Astrocyte of the spinal cord (primary cell): ENCODE measurements around the gene NCOA1.

Experiments
- DNase-seq: peaks from one replicate; pipeline ENCODE4 v3.0.0; 2011; ENCODE audit warnings: low read depth, low spot score
- H3K4me3 ChIP-seq: 2 replicates; pipeline ENCODE4 v1.5.1; 2011; ENCODE audit warnings: low read depth, mild to moderate bottlenecking, low read length, moderate library complexity
- in situ Hi-C: cut with HindIII; loops from 2 replicates; pipeline ENCODE4 v1.10.0; 2017; ENCODE audit warnings: low sequenced_read_pairs
- TF ChIP-seq, protein P1 (sequence below): IDR thresholded peaks from 2 replicates; pipeline ENCODE4 v1.5.1; 2012; ENCODE audit warnings: low read depth, mild to moderate bottlenecking, low read length, inconsistent platforms

NCOA1 gene

DNA sequence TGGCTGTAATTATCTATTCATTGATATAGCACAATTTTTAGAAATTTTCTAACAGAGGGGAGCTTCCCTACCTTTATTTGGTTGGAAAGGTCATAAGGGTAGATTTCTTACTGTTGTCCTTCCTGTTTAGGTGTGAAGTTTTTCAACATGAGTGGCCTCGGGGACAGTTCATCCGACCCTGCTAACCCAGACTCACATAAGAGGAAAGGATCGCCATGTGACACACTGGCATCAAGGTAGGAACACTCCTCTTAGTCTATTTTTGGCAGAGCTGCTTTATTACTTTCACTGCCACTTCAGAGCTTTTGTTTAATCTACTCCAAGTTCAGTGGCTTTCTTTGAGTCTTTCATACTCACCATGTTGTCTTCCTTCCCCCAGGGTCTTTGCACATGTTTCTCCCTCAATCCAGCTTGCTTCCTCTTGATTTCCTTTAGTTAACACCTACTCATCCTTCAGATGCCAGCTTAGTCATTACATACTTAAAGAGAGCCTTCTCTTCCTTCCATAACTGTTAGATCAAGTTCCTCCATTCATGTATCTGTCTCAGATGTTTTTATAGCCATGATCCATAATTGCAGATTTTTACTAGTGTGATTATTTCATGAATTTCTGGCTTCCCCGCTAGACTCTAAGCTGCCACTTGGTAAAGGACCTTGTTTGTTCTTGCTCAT, 167.6 kb downstream of the NCOA1 start:
- in situ Hi-C loops = no loop called here
- TF ChIP-seq, protein P1, sequence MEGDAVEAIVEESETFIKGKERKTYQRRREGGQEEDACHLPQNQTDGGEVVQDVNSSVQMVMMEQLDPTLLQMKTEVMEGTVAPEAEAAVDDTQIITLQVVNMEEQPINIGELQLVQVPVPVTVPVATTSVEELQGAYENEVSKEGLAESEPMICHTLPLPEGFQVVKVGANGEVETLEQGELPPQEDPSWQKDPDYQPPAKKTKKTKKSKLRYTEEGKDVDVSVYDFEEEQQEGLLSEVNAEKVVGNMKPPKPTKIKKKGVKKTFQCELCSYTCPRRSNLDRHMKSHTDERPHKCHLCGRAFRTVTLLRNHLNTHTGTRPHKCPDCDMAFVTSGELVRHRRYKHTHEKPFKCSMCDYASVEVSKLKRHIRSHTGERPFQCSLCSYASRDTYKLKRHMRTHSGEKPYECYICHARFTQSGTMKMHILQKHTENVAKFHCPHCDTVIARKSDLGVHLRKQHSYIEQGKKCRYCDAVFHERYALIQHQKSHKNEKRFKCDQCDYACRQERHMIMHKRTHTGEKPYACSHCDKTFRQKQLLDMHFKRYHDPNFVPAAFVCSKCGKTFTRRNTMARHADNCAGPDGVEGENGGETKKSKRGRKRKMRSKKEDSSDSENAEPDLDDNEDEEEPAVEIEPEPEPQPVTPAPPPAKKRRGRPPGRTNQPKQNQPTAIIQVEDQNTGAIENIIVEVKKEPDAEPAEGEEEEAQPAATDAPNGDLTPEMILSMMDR = no peak
- no peak for DNase-seq
- H3K4me3 ChIP-seq = no peak overlapping the region

DNA sequence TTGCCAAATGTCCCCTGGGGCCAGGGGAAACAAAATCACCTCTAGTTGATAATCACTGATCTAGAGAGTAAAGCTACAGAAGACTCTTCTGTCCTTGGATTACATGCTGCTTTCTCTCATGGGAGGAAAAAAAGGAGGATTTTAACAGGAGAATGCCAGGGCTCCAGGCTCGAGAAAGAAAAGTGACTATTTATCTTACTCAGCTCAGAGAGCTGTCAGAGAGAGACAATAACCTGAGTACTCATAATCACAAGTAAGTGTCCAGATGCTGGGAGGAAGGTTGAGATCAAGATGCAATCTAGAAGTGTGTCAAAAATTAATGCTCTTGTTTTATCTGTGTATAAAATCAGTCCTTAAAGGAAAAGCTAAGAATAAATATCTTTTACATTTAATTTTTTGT, 168.8 kb downstream of the NCOA1 start:
- TF ChIP-seq, protein P1 = no peak
- DNase-seq = no peak
- in situ Hi-C loops = no loop called here

DNA sequence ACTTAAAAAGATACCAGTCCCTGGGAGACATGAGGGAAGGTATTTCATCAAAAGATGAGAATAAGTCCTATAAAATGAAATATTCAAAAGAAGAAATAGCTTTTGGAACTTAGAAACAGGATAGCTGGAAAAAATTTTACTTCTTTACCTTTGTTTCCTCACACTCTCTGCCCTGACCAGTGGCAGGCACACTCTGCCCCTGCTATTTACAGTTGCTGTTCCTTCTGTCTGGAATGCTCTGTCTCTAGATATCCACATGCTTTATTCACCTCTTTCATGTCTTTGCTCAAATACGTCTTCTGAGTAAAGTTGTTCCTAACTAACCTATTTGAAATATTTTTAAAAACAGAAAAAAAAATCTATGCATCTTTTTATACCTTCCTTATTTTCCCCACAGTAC, 176.5 kb downstream of the NCOA1 start:
- TF ChIP-seq, protein P1 = no peak
- in situ Hi-C loops = no loop called here
- H3K4me3 ChIP-seq = no peak overlapping the region
- no peak for DNase-seq

More for the DNA sequence above, 168.8 kb downstream of the NCOA1 start:
- H3K4me3 ChIP-seq = no peak overlapping the region

DNA sequence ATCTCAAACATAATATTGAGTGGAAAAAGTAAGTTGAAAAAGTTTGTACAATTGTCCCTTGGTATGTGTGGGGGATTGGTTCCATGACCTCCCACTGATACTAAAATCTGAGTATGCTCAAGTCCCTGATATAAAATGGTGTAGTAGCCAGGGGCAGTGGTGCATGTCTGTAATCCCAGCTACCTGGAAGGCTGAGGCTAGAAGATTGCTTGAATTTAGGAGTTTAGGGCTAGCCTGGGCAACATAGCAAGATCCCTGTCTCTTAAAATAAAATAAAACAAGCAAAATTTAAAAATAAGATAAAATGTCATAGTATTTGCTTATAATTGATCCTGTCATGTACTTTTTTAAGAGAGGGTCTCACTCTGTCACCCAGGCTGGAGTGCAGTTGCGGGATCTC, 180.2 kb downstream of the NCOA1 start:
- TF ChIP-seq, protein P1 = no peak

DNA sequence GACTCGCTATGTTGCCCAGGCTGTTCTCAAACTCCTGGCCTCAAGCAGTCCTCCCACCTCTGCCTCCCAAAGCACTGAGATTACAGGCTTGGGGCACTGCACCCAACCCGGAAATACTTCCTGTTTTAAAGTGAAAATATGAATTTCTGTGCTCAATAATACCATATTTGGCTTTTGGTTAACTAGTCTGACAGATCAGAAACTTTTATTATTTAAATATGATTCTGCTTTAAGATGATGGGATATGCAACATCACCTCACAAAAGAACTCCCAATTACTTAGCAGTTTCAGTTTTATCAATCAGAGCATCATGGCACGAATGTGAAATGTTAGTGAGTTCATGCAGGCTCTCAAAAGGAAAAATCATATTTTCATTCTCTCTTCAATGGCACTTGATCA, 181.5 kb downstream of the NCOA1 start:
- TF ChIP-seq, protein P1 = no peak
- no peak for DNase-seq
- in situ Hi-C loops = no loop called here
- no peak overlapping the region for H3K4me3 ChIP-seq

More for the DNA sequence above, 180.2 kb downstream of the NCOA1 start:
- in situ Hi-C loops = no loop called here
- no peak for DNase-seq
- no peak overlapping the region for H3K4me3 ChIP-seq

DNA sequence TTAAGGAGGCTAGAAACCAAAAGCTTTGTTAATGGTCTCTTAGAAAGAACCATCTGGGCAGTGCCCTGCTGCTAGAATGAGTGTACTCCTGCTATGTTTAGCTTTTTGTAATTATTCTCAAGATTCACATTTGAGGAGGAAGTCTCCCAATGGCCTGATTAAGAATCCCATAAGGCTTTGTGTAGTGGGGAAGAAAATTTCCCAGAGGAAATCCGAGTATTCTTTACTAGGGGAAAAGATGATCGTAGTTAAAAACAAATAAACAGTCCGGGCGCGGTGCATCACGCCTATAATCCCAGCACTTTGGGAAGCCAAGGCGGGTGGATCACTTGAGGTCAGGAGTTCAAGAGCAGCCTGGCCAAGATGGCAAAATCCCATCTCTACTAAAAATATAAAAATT, 184.3 kb downstream of the NCOA1 start:
- DNase-seq = no peak
- TF ChIP-seq, protein P1 = no peak
- no peak overlapping the region for H3K4me3 ChIP-seq
- in situ Hi-C loops = no loop called here
